GM23338 (cell line): ENCODE data around the gene OIT3.

Source experiments
- EZH2 ChIP-seq: fragments of 200-600 bp; sonication (generic); IDR thresholded peaks from one replicate; pipeline ENCODE4 v1.8.0; 2017; ENCODE audit warnings: antibody characterized with exemption, mild to moderate bottlenecking, low read depth; ENCODE audit not compliant: unreplicated experiment
- POLR2AphosphoS5 ChIP-seq: IDR thresholded peaks from 2 replicates; pipeline ENCODE4 v1.6.1; 2016; ENCODE audit warnings: antibody characterized with exemption, low read depth
- ZNF331 ChIP-seq: fragments of 250-450 bp; sonication (Bioruptor Pico); IDR thresholded peaks from 2 replicates; pipeline ENCODE4 v1.5.0; 2020; ENCODE audit warnings: low read depth, mild to moderate bottlenecking, moderate library complexity
- TF ChIP-seq, protein P1 (sequence below), 2 experiments: fragments of 200-600 bp in 1 of 2; sonication (generic) in 1 of 2; conservative IDR thresholded peaks; 2 replicates each; pipeline versions ENCODE4 v1.5.1 to v1.6.1; 2016 to 2017; ENCODE audit warnings: antibody characterized with exemption in 2 of 2, low read depth in 2 of 2, mild to moderate bottlenecking in 2 of 2, moderate library complexity in 1 of 2
- TF ChIP-seq, protein P2 (sequence below): IDR thresholded peaks from one replicate; pipeline ENCODE4 v1.6.1; 2018; ENCODE audit warnings: antibody characterized with exemption; ENCODE audit not compliant: unreplicated experiment

DNA sequence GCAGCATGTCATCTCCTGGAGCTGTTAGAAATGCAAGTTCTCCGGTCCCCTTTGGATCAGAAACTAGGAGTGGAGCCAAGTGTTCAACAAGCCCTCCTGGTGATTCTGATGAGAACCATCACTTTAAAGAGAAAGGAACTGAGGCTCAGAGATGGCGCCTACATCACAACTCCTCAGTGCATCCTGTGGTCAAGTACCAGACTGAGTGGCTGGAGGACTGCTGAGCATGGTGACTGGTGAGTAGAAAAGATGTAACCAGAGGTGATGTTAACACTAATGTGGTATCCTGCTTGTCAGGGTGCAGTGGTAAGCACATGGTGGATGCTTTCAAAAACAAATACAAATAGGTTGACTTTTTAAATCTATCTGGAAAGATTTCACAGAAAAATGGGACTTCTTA lies 3.5 kb upstream of the OIT3 start:
- TF ChIP-seq, protein P1, sequence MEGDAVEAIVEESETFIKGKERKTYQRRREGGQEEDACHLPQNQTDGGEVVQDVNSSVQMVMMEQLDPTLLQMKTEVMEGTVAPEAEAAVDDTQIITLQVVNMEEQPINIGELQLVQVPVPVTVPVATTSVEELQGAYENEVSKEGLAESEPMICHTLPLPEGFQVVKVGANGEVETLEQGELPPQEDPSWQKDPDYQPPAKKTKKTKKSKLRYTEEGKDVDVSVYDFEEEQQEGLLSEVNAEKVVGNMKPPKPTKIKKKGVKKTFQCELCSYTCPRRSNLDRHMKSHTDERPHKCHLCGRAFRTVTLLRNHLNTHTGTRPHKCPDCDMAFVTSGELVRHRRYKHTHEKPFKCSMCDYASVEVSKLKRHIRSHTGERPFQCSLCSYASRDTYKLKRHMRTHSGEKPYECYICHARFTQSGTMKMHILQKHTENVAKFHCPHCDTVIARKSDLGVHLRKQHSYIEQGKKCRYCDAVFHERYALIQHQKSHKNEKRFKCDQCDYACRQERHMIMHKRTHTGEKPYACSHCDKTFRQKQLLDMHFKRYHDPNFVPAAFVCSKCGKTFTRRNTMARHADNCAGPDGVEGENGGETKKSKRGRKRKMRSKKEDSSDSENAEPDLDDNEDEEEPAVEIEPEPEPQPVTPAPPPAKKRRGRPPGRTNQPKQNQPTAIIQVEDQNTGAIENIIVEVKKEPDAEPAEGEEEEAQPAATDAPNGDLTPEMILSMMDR (conservative IDR thresholded peaks at IDR 0.05; ENCODE audit: low read depth in 2 of 2) = no peak
- no peak for TF ChIP-seq EZH2
- no peak for TF ChIP-seq POLR2AphosphoS5
- TF ChIP-seq, protein P2, sequence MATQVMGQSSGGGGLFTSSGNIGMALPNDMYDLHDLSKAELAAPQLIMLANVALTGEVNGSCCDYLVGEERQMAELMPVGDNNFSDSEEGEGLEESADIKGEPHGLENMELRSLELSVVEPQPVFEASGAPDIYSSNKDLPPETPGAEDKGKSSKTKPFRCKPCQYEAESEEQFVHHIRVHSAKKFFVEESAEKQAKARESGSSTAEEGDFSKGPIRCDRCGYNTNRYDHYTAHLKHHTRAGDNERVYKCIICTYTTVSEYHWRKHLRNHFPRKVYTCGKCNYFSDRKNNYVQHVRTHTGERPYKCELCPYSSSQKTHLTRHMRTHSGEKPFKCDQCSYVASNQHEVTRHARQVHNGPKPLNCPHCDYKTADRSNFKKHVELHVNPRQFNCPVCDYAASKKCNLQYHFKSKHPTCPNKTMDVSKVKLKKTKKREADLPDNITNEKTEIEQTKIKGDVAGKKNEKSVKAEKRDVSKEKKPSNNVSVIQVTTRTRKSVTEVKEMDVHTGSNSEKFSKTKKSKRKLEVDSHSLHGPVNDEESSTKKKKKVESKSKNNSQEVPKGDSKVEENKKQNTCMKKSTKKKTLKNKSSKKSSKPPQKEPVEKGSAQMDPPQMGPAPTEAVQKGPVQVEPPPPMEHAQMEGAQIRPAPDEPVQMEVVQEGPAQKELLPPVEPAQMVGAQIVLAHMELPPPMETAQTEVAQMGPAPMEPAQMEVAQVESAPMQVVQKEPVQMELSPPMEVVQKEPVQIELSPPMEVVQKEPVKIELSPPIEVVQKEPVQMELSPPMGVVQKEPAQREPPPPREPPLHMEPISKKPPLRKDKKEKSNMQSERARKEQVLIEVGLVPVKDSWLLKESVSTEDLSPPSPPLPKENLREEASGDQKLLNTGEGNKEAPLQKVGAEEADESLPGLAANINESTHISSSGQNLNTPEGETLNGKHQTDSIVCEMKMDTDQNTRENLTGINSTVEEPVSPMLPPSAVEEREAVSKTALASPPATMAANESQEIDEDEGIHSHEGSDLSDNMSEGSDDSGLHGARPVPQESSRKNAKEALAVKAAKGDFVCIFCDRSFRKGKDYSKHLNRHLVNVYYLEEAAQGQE = no peak
- TF ChIP-seq ZNF331 = no peak
